K562 (cell line): ENCODE measurements around the gene AKT3. TPM values are rescaled to one million over a fixed set of nuclear protein-coding genes. Genes with fewer than 3 reads are reported as not detected.

Experiments
- ATAC-seq: fragments of 200-7000 bp; cut with Tn5 transposase; 3 replicates; pipeline ENCODE4 v1.9.1; 2020; ENCODE audit warnings: moderate library complexity
- BruUV-seq: library from RNA; stranded (reverse); fragments of 400-500 nt; replicated peaks from 2 replicates; lab custom pipeline; 2021; lab: Mats Ljungman, UMichigan
- CTCF ChIA-PET: fragments of 300-600 bp; formaldehyde crosslinking; extraction: SDS; loops from one replicate; lab custom pipeline; 2021; ENCODE audit warnings: low intra/inter-chr PET ratio; lab: Yijun Ruan, JAX
- POLR2A ChIA-PET: fragments of 300-600, 350-650 bp; sonication (Branson Sonifier 250); formaldehyde crosslinking; extraction: SDS; loops from one replicate; lab custom pipeline; 2021; ENCODE audit warnings: antibody characterized with exemption, inconsistent platforms; lab: Yijun Ruan, JAX
- DNase-seq, 4 experiments: peaks; one replicate each; pipeline versions ENCODE4 v3.0.0 to v3.0.0-alpha.2; 2011 to 2018; ENCODE audit warnings: low spot score in 3 of 4, mixed read lengths in 3 of 4; ENCODE audit errors: extremely low read depth in 1 of 4
- FAIRE-seq: peaks from 2 replicates; lab custom pipeline; 2011; peaks lifted over from hg19 to GRCh38; lab: Jason Lieb, UNC
- H2AFZ ChIP-seq: 2 replicates; pipeline ENCODE4 v1.6.0; 2011; ENCODE audit warnings: low read depth, low read length, control low read depth, inconsistent platforms
- H3K27ac ChIP-seq: fragments of 200-600 bp; 3 replicates; pipeline ENCODE4 v1.8.0; 2011; ENCODE audit warnings: low read depth, mild to moderate bottlenecking, control low read depth, inconsistent platforms, low read length, moderate library complexity, mixed read lengths; ENCODE audit errors: extremely low read depth
- H3K27me3 ChIP-seq, 2 experiments: fragments of 300-600 bp in 1 of 2; 2 replicates in 1 of 2; 3 replicates in 1 of 2; pipeline versions ENCODE4 v1.6.0 to v1.8.0; 2011; ENCODE audit warnings: inconsistent platforms in 2 of 2, low read length in 2 of 2, mild to moderate bottlenecking in 1 of 2, mixed read lengths in 1 of 2, moderate library complexity in 1 of 2; ENCODE audit not compliant: control insufficient read depth in 2 of 2, insufficient read depth in 2 of 2
- H3K36me3 ChIP-seq: fragments of 300-600 bp; 3 replicates; pipeline ENCODE4 v1.8.0; 2011; ENCODE audit warnings: mild to moderate bottlenecking, low read length, inconsistent platforms; ENCODE audit not compliant: control insufficient read depth, insufficient read depth
- H3K4me1 ChIP-seq, 2 experiments: fragments of 200-600 bp in 1 of 2; replicated peaks in 1 of 2; 2 replicates in 1 of 2; 3 replicates in 1 of 2; pipeline versions ENCODE4 v1.5.1 to v1.8.0; 2011; ENCODE audit warnings: inconsistent platforms in 2 of 2, low read length in 2 of 2, mild to moderate bottlenecking in 1 of 2, mixed read lengths in 1 of 2, moderate library complexity in 1 of 2; ENCODE audit not compliant: control insufficient read depth in 2 of 2, insufficient read depth in 2 of 2
- H3K4me2 ChIP-seq: 2 replicates; pipeline ENCODE4 v1.6.1; 2011; ENCODE audit warnings: low read length, control low read depth, inconsistent platforms, mixed read lengths; ENCODE audit not compliant: insufficient read depth
- H3K4me3 ChIP-seq: fragments of 200-600 bp; sonication (generic), shearing (Covaris generic); 2 replicates; pipeline ENCODE4 v1.5.1; 2016; ENCODE audit warnings: control low read depth, inconsistent platforms
- H3K79me2 ChIP-seq: fragments of 200-600 bp; 3 replicates; pipeline ENCODE4 v1.8.0; 2011; ENCODE audit warnings: low read length, inconsistent platforms; ENCODE audit not compliant: control insufficient read depth, insufficient read depth
- H3K9ac ChIP-seq, 2 experiments: 2 replicates each; pipeline versions ENCODE4 v1.6.0 to v1.6.1; 2011; ENCODE audit warnings: low read depth in 2 of 2, low read length in 2 of 2, control low read depth in 1 of 2, inconsistent platforms in 1 of 2, mild to moderate bottlenecking in 1 of 2, mixed read lengths in 1 of 2; ENCODE audit not compliant: insufficient read depth in 1 of 2
- H3K9me1 ChIP-seq: one replicate; pipeline ENCODE4 v1.6.0; 2011; ENCODE audit warnings: inconsistent platforms, mild to moderate bottlenecking, low read length, moderate library complexity; ENCODE audit not compliant: control insufficient read depth, insufficient read depth
- H3K9me3 ChIP-seq: replicated peaks from 2 replicates; pipeline ENCODE4 v1.5.1; 2011; ENCODE audit warnings: low read depth, low read length, inconsistent platforms; ENCODE audit not compliant: control insufficient read depth, insufficient read depth
- H4K20me1 ChIP-seq: replicated peaks from 2 replicates; pipeline ENCODE4 v1.6.1; 2011; ENCODE audit warnings: low read length, inconsistent platforms, mixed read lengths; ENCODE audit not compliant: control insufficient read depth, insufficient read depth
- CHD2 ChIP-seq: IDR thresholded peaks from 2 replicates; pipeline ENCODE4 v1.6.1; 2011; ENCODE audit warnings: low read depth, low read length
- HDGF ChIP-seq: fragments of 450-650 bp; IDR thresholded peaks from 2 replicates; pipeline ENCODE4 v1.6.1; 2016
- RERE ChIP-seq: sonication (generic); formaldehyde crosslinking; IDR thresholded peaks from 2 replicates; pipeline ENCODE4 v1.8.0; 2023; ENCODE audit warnings: missing genetic modification reagents, mild to moderate bottlenecking, borderline replicate concordance
- ZBTB11 ChIP-seq, 3 experiments: fragments of 200-800 bp in 1 of 3; fragments of 250-450 bp in 1 of 3; fragments of 450-650 bp in 1 of 3; sonication (Bioruptor Pico) in 1 of 3; sonication (Bioruptor generic) in 1 of 3; formaldehyde crosslinking in 1 of 3; IDR thresholded peaks; 2 replicates each; pipeline versions ENCODE4 v1.6.1 to v1.8.0; 2016 to 2022; ENCODE audit warnings: mild to moderate bottlenecking in 2 of 3, missing genetic modification characterization in 2 of 3, missing compliant biosample characterization in 1 of 3, moderate library complexity in 1 of 3
- ZNF140 ChIP-seq: fragments of 250-450 bp; sonication (Bioruptor Pico); IDR thresholded peaks from 2 replicates; pipeline ENCODE4 v1.8.0; 2021; ENCODE audit warnings: moderate library complexity, mild to moderate bottlenecking, inconsistent platforms
- ZNF395 ChIP-seq: fragments of 200-800 bp; sonication (Bioruptor generic); IDR thresholded peaks from 2 replicates; pipeline ENCODE4 v1.6.1; 2017; ENCODE audit warnings: missing genetic modification characterization, missing compliant biosample characterization
- WGBS: fragments of 100-300 bp; shearing (Covaris generic); methylation state at CpG from one replicate; pipeline ENCODE4 v1.1.6; 2016; ENCODE audit warnings: low coverage, mixed read lengths; ENCODE audit not compliant: insufficient coverage; ENCODE audit errors: missing lambda C conversion rate; 5-methylcytosine and 5-hydroxymethylcytosine counted together
- in situ Hi-C: fragments of 300-500 bp; cut with MboI; formaldehyde crosslinking; loops from 4 replicates; pipeline ENCODE4 v1.15.0; 2018; ENCODE audit warnings: inconsistent platforms, mixed read lengths
- intact Hi-C: fragments of 100-400 bp; cut with micrococcal nuclease; formaldehyde crosslinking; loops from 2 replicates; pipeline ENCODE4 v1.14.2; 2022
- polyA plus RNA-seq, 8 experiments: library from polyadenylated mRNA; depleted of rRNA in 4 of 8; stranded (reverse) in 5 of 8; unstranded in 3 of 8; fragments of >200 nt; fragmentation: Nextera tagmentation in 2 of 8; fragmentation: Illumina TruSeq in 1 of 8; extraction: Ambion mirVana in 2 of 8; extraction: Trizol in 1 of 8; gene quantifications; 2 replicates each; pipeline versions ENCODE4 v1.2.1 to v1.2.3, GENCODE V29; 2011 to 2014; ENCODE audit warnings: inconsistent platforms in 1 of 8, missing spikeins in 1 of 8
- total RNA-seq, 7 experiments: library from RNA; depleted of rRNA in 6 of 7; stranded (reverse); fragments of >200 nt in 6 of 7; fragmentation: Illumina TruSeq in 2 of 7; extraction: Trizol in 2 of 7; gene quantifications; 2 replicates each; pipeline versions ENCODE4 v1.2.1 to v1.2.3, GENCODE V29; 2011 to 2021; ENCODE audit warnings: low replicate concordance in 1 of 7
- TF ChIP-seq, protein P1 (sequence below): fragments of 450-650 bp; IDR thresholded peaks from 2 replicates; pipeline ENCODE4 v1.6.1; 2018; ENCODE audit not compliant: partially characterized antibody

Gene AKT3
- total and polyA plus RNA-seq, 9 of the 15 experiments (the other 6 are each of a cell fraction or from before 2014, with no cell fraction given), result 0.04 to 0.54 (median 0.18) TPM; not detected in 1

DNA sequence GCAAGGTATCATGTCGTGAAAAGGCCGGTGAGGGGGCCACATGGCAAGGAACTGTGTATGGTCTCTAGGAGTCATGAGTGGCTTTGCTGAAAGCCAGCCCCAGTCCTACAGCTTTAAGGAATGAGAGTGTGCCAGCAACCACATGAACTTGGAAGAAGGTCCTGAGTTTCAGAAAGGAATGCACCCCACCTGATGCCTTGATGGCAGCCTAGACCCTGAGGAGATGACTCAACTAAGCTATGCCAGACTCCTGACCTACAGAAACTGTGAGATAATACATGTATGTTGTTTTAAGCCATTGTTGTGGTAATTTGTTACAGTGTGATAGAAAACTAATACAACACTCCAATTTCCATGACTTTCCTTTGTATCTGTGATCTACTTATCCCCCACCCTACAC lies 33.5 kb upstream of the AKT3 start:
- H3K9me3 ChIP-seq, result no peaks in the 10 kb centered on the region
- in situ Hi-C loops (no loop called here), intact Hi-C loops (no loop called here)
- H4K20me1 ChIP-seq, result no peaks in the 10 kb centered on the region
- POLR2A ChIA-PET, result interaction anchor here (1.5 kb wide), 1 partner anchor 19 kb away, joined by 3 read pairs; no protein-coding TSS in a partner anchor
- H3K36me3 ChIP-seq, result no peaks in the 10 kb centered on the region
- no peaks in the 10 kb centered on the region; a peak in 1 of 5 replicates for H3K4me1 ChIP-seq
- no peak overlapping the region for H3K27ac ChIP-seq
- no peaks in the 10 kb centered on the region for H3K27me3 ChIP-seq
- no peak overlapping the region for H2AFZ ChIP-seq
- no peak overlapping the region for H3K4me3 ChIP-seq
- no TSS peak for BruUV-seq
- no peak for DNase-seq
- 0% methylated on average over 2 of the region's 2 CpGs for WGBS
- H3K79me2 ChIP-seq, result no peaks in the 10 kb centered on the region
- no peak overlapping the region for H3K4me2 ChIP-seq
- H3K9ac ChIP-seq, result no peak overlapping the region
- ATAC-seq, result no peak
- no peak for FAIRE-seq
- CTCF ChIA-PET, result no interaction called here
- no peaks in the 10 kb centered on the region for H3K9me1 ChIP-seq
- no peak for TF ChIP-seq RERE (CRISPR knock-in tag)
- TF ChIP-seq, protein P1, sequence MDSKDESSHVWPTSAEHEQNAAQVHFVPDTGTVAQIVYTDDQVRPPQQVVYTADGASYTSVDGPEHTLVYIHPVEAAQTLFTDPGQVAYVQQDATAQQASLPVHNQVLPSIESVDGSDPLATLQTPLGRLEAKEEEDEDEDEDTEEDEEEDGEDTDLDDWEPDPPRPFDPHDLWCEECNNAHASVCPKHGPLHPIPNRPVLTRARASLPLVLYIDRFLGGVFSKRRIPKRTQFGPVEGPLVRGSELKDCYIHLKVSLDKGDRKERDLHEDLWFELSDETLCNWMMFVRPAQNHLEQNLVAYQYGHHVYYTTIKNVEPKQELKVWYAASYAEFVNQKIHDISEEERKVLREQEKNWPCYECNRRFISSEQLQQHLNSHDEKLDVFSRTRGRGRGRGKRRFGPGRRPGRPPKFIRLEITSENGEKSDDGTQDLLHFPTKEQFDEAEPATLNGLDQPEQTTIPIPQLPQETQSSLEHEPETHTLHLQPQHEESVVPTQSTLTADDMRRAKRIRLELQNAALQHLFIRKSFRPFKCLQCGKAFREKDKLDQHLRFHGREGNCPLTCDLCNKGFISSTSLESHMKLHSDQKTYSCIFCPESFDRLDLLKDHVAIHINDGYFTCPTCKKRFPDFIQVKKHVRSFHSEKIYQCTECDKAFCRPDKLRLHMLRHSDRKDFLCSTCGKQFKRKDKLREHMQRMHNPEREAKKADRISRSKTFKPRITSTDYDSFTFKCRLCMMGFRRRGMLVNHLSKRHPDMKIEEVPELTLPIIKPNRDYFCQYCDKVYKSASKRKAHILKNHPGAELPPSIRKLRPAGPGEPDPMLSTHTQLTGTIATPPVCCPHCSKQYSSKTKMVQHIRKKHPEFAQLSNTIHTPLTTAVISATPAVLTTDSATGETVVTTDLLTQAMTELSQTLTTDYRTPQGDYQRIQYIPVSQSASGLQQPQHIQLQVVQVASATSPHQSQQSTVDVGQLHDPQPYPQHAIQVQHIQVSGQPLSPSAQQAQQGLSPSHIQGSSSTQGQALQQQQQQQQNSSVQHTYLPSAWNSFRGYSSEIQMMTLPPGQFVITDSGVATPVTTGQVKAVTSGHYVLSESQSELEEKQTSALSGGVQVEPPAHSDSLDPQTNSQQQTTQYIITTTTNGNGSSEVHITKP, result no peak
- TF ChIP-seq HDGF, result no peak
- TF ChIP-seq ZNF140 (CRISPR knock-in tag), result no peak
- no peak for TF ChIP-seq ZBTB11 (CRISPR knock-in tag; IDR thresholded peaks at IDR 0.05)
- no peak for TF ChIP-seq ZNF395 (CRISPR knock-in tag)
- TF ChIP-seq CHD2, result no peak
